Cardiac muscle cell (in vitro differentiated cells and primary cell): Measurements from ENCODE around the gene DENND6B. TPM values are rescaled to one million over a fixed set of nuclear protein-coding genes. Genes with fewer than 3 reads are reported as not detected.

Experiments used
- DNase-seq, 2 donors: peaks; one replicate each; pipeline versions ENCODE4 v3.0.0 to v3.0.0-alpha.2; 2010 to 2017; ENCODE audit warnings: low read depth in 1 of 2, low spot score in 1 of 2
- H3K27ac ChIP-seq: fragments of 200-600 bp; sonication (generic); 2 replicates; pipeline ENCODE4 v1.5.1; 2016
- H3K27me3 ChIP-seq: fragments of 200-600 bp; sonication (generic); 2 replicates; pipeline ENCODE4 v1.6.0; 2016; ENCODE audit warnings: control low read depth
- H3K36me3 ChIP-seq: fragments of 200-600 bp; sonication (generic); 2 replicates; pipeline ENCODE4 v1.5.1; 2016; ENCODE audit warnings: control low read depth
- H3K4me1 ChIP-seq: fragments of 200-600 bp; sonication (generic); 2 replicates; pipeline ENCODE4 v1.8.1; 2017; ENCODE audit warnings: low read depth, mild to moderate bottlenecking, mixed run types
- H3K4me3 ChIP-seq: fragments of 200-600 bp; sonication (generic); 2 replicates; pipeline ENCODE4 v1.5.1; 2016; ENCODE audit warnings: mild to moderate bottlenecking
- H3K9me3 ChIP-seq: fragments of 200-600 bp; sonication (generic); 2 replicates; pipeline ENCODE4 v1.5.1; 2017; ENCODE audit warnings: low read depth, mild to moderate bottlenecking, control low read depth
- CTCF ChIP-seq: IDR thresholded peaks from 2 replicates; pipeline ENCODE4 v1.5.1; 2012; ENCODE audit warnings: low read depth, mild to moderate bottlenecking, low read length
- polyA plus RNA-seq: library from polyadenylated mRNA; unstranded; fragments of >200 nt; fragmentation: Nextera tagmentation; extraction: Ambion mirVana; gene quantifications from 2 replicates; pipeline ENCODE4 v1.2.1, GENCODE V29; 2016
- total RNA-seq: library from RNA; depleted of rRNA; stranded (reverse); fragments of >200 nt; gene quantifications from 2 replicates; pipeline ENCODE4 v1.2.3, GENCODE V29; 2016

Gene DENND6B
- total and polyA plus RNA-seq, 2 experiments from 2014 or later = 7.0 to 13.3 TPM

DNA sequence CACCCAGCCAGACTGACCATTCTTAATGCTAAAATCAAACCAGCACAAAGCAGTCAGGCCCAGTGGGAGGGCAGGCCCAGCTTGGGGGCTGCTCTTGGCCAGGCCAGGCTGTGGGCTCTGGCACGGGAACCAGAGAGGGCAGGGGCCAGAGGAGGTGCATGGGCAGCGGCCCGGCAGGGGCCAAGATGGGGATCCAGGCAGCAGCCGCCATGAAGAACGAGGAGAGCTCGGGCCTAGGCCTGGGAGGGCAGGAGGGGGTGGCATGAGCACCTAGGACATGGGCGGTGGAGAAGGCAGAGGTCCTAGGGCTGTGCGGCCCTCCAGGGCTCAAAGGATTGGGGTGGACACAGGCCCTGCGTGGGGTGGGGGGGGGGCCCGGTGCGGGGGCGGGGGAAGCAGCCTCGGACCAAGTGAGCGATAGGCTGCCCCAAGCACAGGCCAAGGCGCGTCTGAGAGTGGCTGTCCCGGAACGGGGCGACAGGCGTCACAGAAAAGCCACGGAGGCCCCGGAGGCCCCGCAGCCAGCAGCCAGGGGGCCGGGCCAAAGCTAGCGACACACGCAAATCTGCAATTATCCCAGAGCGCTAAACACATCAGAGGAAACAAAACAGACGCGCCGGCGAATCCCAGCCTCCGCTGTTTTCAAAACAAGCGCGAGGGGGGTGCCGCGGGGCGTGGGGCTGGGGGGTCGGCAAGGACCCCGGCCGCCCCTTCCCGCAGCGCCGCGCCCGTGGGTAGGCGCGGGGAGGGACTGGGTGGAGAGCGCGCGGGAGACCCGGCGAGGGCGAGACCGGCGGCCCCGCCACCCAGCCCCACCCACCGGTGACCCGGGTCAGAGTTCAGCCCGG, 27.7 kb downstream of the DENND6B start:
- Histone ChIP-seq H3K9me3 (no peaks in the 10 kb centered on the region), H3K27me3 (no peaks in the 10 kb centered on the region), H3K36me3 (no peaks in the 10 kb centered on the region), H3K4me1 (peaks cover 41% of the 10 kb centered on the region), H3K27ac (no peak overlapping the region), H3K4me3 (peak overlapping the region; percentile 16)
- DNase-seq = no peak
- TF ChIP-seq CTCF = no peak

- no peaks in the 10 kb centered on the region for H3K36me3 ChIP-seq
- peaks cover 39% of the 10 kb centered on the region for H3K4me1 ChIP-seq
- no peak for TF ChIP-seq CTCF
- H3K27ac ChIP-seq = no peak overlapping the region
- DNase-seq = no peak
- H3K27me3 ChIP-seq = no peaks in the 10 kb centered on the region
- no peak overlapping the region for H3K4me3 ChIP-seq
- no peaks in the 10 kb centered on the region for H3K9me3 ChIP-seq
These were observed 28.6 kb downstream of the DENND6B start for GRCh38 chr22:50298266-50298637.

- Histone ChIP-seq H3K36me3 (no peaks in the 10 kb centered on the region), H3K9me3 (no peaks in the 10 kb centered on the region), H3K27ac (no peak overlapping the region), H3K27me3 (no peaks in the 10 kb centered on the region), H3K4me1 (peaks cover 39% of the 10 kb centered on the region), H3K4me3 (no peak overlapping the region)
- TF ChIP-seq CTCF = no peak
- DNase-seq = no peak
These were observed 29.1 kb downstream of the DENND6B start for GRCh38 chr22:50297510-50298265.

GRCh38 chr22:50296658-50297490, 29.9 kb downstream of the DENND6B start:
- Histone ChIP-seq H3K4me3 (no peak overlapping the region), H3K36me3 (no peaks in the 10 kb centered on the region), H3K27ac (no peak overlapping the region), H3K4me1 (peaks cover 33% of the 10 kb centered on the region), H3K9me3 (no peaks in the 10 kb centered on the region), H3K27me3 (no peaks in the 10 kb centered on the region)
- TF ChIP-seq CTCF = no peak
- DNase-seq = no peak

- Histone ChIP-seq H3K36me3 (peaks cover 8% of the 10 kb centered on the region), H3K27me3 (no peaks in the 10 kb centered on the region), H3K4me3 (no peak overlapping the region), H3K27ac (peak overlapping the region; percentile 92), H3K4me1 (peaks cover 18% of the 10 kb centered on the region), H3K9me3 (no peaks in the 10 kb centered on the region)
- DNase-seq = no peak
- TF ChIP-seq CTCF = no peak
These were observed 32.5 kb downstream of the DENND6B start for GRCh38 chr22:50294319-50294656.
